Left lung (tissue), 10 donors: ENCODE data around the gene ITM2B. TPM values are rescaled to one million over a fixed set of nuclear protein-coding genes. Genes with fewer than 3 reads are reported as not detected.
"Not testable (repeated sequence)": the region's sequence is repeated elsewhere in the genome, so short reads cannot be mapped to it uniquely, and the experiment has no call there.

Source experiments
- ATAC-seq: fragments of 200-7000 bp; cut with Tn5 transposase; one replicate; pipeline ENCODE4 v1.9.1; 2020; ENCODE audit warnings: moderate library complexity
- DNase-seq, 4 donors: peaks; one replicate each; pipeline ENCODE4 v3.0.0-alpha.2; 2013 to 2020
- H3K27ac ChIP-seq, 2 donors: fragments of 200-600 bp; sonication (generic) in 1 of 2; one replicate each; pipeline versions ENCODE4 v1.5.0 to v1.8.0; 2020 to 2021
- H3K27me3 ChIP-seq, 2 donors: fragments of 200-600 bp; sonication (generic) in 1 of 2; one replicate each; pipeline versions ENCODE4 v1.5.0 to v1.8.0; 2020 to 2021
- H3K36me3 ChIP-seq, 2 donors: fragments of 200-600 bp; sonication (generic) in 1 of 2; one replicate each; pipeline versions ENCODE4 v1.5.0 to v1.8.0; 2020 to 2021
- H3K4me1 ChIP-seq, 2 donors: fragments of 200-600 bp; one replicate each; pipeline ENCODE4 v1.8.0; 2021
- H3K4me3 ChIP-seq, 2 donors: fragments of 200-600 bp; sonication (generic) in 1 of 2; one replicate each; pipeline versions ENCODE4 v1.5.0 to v1.8.0; 2020 to 2021; ENCODE audit warnings: mild to moderate bottlenecking in 1 of 2
- H3K9me3 ChIP-seq, 2 donors: fragments of 200-600 bp; sonication (generic) in 1 of 2; one replicate each; pipeline versions ENCODE4 v1.5.0 to v1.8.0; 2020 to 2021
- CTCF ChIP-seq, 2 donors: fragments of 200-600 bp; sonication (generic) in 1 of 2; IDR thresholded peaks; one replicate each; pipeline versions ENCODE4 v1.5.0 to v1.8.0; 2021; ENCODE audit warnings: antibody characterized with exemption in 2 of 2
- intact Hi-C, 2 donors: fragments of 100-400 bp; cut with DNase I; formaldehyde crosslinking; loops; one replicate each; pipeline versions ENCODE4 v1.11.2 to v1.14.2; 2022
- polyA plus RNA-seq, 6 donors: library from polyadenylated mRNA; unstranded; fragments of 120-200 nt; gene quantifications; one replicate each; pipeline ENCODE4 v1.2.1, GENCODE V29; 2013; ENCODE audit not compliant: insufficient read length in 6 of 6
- total RNA-seq, 2 donors: library from RNA; stranded (reverse); fragmentation: NEBNext Ultra II Directional; extraction: Animal tissue kit (Norgen Biotek cat#: 25700); gene quantifications; one replicate each; pipeline ENCODE4 v1.2.1, GENCODE V29; 2021
- donor health status: DM: no; HTN: yes; CAD: no.
- donor health status: DM: no; HTN: no; CAD: no.

ITM2B gene
- total and polyA plus RNA-seq, 8 donors, result 530 to 683 (median 621) TPM

GRCh38 chr13:48236528-48237353 is 3.7 kb downstream of the ITM2B start:
- H3K27ac ChIP-seq, result peak overlapping the region; percentile 60 to 99
- H3K4me3 ChIP-seq, result peak overlapping the region in 1 of 2 donors; percentile 68
- TF ChIP-seq CTCF (IDR thresholded peaks at IDR 0.05), result no peak
- no peak for ATAC-seq
- DNase-seq, result no peak
- H3K4me1 ChIP-seq, result peaks cover 35 to 78% of the 10 kb centered on the region in 2 donors
- peaks cover 0 to 7% of the 10 kb centered on the region in 2 donors for H3K36me3 ChIP-seq
- no peaks in the 10 kb centered on the region for H3K27me3 ChIP-seq
- intact Hi-C loops, result no loop called here
- H3K9me3 ChIP-seq, result no peaks in the 10 kb centered on the region

GRCh38 chr13:48239369-48239768 is 6.4 kb downstream of the ITM2B start:
- intact Hi-C loops, H3K9me3 ChIP-seq, H3K27me3 ChIP-seq, DNase-seq, H3K4me3 ChIP-seq, ATAC-seq, H3K36me3 ChIP-seq: not testable (repeated sequence)
- peaks cover 40 to 93% of the 10 kb centered on the region in 2 donors for H3K4me1 ChIP-seq
- peak overlapping the region in 1 of 2 donors; percentile 13 for H3K27ac ChIP-seq

GRCh38 chr13:48241651-48242050 is 8.6 kb downstream of the ITM2B start:
- intact Hi-C loops, result no loop called here
- H3K4me3 ChIP-seq, result no peak overlapping the region

GRCh38 chr13:48242677-48243076 is 9.7 kb downstream of the ITM2B start:
- no peak for TF ChIP-seq CTCF (IDR thresholded peaks at IDR 0.05)
- Histone ChIP-seq H3K9me3 (no peaks in the 10 kb centered on the region), H3K36me3 (peaks cover 0 to 7% of the 10 kb centered on the region in 2 donors), H3K27me3 (no peaks in the 10 kb centered on the region), H3K27ac (no peak overlapping the region), H3K4me3 (no peak overlapping the region), H3K4me1 (peaks cover 32 to 88% of the 10 kb centered on the region in 2 donors)
- DNase-seq (no peak), ATAC-seq (no peak)
- intact Hi-C loops, result no loop called here

More at GRCh38 chr13:48241651-48242050, 8.6 kb downstream of the ITM2B start:
- Histone ChIP-seq H3K9me3 (no peaks in the 10 kb centered on the region), H3K36me3 (peaks cover 0 to 7% of the 10 kb centered on the region in 2 donors), H3K4me1 (peaks cover 42 to 91% of the 10 kb centered on the region in 2 donors), H3K27me3 (no peaks in the 10 kb centered on the region), H3K27ac (no peak overlapping the region)
- DNase-seq (no peak), ATAC-seq (no peak)
- TF ChIP-seq CTCF (IDR thresholded peaks at IDR 0.05), result no peak

GRCh38 chr13:48244159-48244558 is 11.2 kb downstream of the ITM2B start:
- DNase-seq, result no peak
- H3K9me3 ChIP-seq, result no peaks in the 10 kb centered on the region
- no peak for TF ChIP-seq CTCF (IDR thresholded peaks at IDR 0.05)
- H3K4me1 ChIP-seq, result peaks cover 21 to 81% of the 10 kb centered on the region in 2 donors
- H3K36me3 ChIP-seq, result peaks cover 0 to 6% of the 10 kb centered on the region in 2 donors
- H3K4me3 ChIP-seq, result no peak overlapping the region
- no peak for ATAC-seq
- no peak overlapping the region for H3K27ac ChIP-seq
- H3K27me3 ChIP-seq, result no peaks in the 10 kb centered on the region
- intact Hi-C loops, result no loop called here
